ENCODE data around the gene CIZ1.
"Not testable (repeated sequence)": the region's sequence is repeated elsewhere in the genome, so short reads cannot be mapped to it uniquely, and the experiment has no call there.

CIZ1 gene, protein sequence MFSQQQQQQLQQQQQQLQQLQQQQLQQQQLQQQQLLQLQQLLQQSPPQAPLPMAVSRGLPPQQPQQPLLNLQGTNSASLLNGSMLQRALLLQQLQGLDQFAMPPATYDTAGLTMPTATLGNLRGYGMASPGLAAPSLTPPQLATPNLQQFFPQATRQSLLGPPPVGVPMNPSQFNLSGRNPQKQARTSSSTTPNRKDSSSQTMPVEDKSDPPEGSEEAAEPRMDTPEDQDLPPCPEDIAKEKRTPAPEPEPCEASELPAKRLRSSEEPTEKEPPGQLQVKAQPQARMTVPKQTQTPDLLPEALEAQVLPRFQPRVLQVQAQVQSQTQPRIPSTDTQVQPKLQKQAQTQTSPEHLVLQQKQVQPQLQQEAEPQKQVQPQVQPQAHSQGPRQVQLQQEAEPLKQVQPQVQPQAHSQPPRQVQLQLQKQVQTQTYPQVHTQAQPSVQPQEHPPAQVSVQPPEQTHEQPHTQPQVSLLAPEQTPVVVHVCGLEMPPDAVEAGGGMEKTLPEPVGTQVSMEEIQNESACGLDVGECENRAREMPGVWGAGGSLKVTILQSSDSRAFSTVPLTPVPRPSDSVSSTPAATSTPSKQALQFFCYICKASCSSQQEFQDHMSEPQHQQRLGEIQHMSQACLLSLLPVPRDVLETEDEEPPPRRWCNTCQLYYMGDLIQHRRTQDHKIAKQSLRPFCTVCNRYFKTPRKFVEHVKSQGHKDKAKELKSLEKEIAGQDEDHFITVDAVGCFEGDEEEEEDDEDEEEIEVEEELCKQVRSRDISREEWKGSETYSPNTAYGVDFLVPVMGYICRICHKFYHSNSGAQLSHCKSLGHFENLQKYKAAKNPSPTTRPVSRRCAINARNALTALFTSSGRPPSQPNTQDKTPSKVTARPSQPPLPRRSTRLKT

DNA sequence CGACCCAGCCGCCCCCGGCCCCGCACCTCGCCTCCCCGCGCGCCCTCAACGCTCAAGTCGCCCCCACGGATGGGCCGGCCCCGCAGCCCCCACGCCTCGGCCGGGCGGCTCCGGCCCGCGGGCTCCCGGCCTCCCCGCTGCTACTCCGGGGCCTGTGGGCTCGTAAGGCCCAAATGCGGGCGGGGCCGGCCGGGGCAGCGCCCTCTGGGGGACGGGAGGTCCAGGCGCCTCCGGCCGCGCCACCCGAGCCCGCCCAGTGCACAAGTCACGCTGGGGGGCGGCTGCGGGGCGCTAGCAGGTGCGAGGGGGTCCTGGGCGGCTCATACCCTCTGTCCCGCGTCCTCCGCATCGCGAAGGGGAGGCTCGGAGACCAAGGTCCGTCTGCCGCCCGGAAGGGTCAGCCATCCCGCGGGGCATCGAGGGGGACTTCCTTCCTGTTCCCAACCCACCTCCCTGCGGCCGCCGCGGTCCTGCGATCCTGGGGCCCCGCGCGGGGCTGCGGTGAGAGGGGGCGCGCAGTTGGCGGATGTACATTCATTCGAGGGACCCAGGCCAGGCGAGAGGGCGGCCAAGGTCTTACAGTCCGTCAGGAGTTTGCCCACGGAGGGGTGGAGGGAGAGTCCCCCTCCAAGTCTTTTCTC, at the start of gene CIZ1:
Gene CIZ1 (minus strand): TSS at position 167 of the 641 bp plus-strand sequence. CDS start 715 bp downstream, outside the sequence.
- FAIRE-seq = no peak

GRCh38 chr9:128233817-128234406, 42.5 kb upstream of the CIZ1 start:
- no peak for FAIRE-seq

- FAIRE-seq = no peak
Observed at GRCh38 chr9:128232528-128233428, 41.4 kb upstream of the CIZ1 start.

DNA sequence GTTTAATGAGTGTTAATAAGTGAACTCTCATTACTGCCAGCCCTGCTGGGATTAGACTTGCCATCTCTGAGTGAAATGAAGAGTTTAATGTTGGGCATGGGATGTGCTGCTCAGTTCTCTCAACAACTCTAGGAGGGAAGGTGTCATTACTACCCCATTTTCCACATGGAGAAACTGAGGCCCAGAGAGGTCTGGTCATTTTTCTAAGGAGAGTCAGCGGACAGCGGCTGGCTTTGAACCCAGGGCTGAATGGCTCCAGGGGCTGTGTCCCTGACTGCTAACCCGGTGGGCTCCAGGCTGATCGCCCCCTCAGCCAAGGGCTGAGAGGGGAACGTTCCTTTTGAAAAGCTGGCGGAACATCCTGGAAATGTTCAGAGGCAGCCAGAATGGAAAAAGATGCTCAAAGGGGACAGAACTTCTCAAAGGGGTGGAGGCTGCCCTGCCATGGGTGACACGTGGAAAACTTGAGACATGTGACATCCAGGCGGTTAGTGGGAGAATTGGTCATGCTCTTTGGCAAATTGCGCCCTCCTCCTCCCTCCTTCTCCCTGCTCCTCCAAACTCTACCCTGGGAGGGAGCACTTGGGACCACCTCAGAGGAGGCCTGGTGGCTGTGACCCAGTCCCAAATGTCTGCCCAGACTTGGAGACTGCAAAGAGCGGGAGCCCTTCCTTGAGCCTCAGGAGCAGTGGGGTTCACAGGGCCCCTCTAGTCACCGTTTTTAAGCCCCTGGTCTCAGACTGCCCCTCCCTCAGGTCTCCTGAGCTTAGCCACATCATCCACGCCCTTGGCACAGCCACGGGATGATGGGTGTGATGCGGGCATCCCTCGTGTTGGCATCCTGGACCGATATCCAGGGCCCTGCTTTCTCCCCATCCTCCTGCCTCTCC, 40.5 kb upstream of the CIZ1 start:
- no peak for FAIRE-seq

GRCh38 chr9:128230897-128231296, 39.5 kb upstream of the CIZ1 start:
- FAIRE-seq = not testable (repeated sequence)

GRCh38 chr9:128226412-128226801, 35.0 kb upstream of the CIZ1 start:
- FAIRE-seq = no peak

DNA sequence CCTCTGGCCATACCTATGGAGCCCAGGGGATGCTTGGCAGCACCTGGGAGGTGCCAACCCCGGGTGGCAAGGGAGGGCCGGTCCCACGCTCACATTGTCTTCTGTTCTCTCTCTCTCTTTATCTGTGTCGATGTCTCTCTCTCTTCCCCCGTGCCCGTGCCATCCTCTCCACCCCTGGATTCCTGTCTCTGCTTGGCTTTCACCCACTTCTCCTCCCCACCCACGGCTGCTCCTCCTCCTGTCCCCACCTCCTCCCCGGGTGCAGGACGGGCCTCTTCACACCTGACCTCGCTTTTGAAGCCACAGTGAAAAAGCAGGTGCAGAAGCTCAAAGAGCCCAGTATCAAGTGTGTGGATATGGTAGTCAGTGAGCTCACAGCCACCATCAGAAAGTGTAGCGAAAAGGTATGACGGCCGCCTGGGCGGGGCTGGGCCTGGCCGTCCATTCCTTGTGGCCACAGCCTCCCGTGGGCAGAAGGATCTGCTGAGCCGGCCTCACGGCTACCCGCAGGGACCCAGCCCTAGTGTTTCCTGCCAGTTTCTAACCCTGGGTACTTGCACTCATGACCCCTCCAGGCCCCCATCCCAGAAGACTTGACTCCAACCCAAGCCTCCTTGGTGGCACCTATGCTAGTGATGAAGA, 34.5 kb upstream of the CIZ1 start:
- FAIRE-seq = no peak

DNA sequence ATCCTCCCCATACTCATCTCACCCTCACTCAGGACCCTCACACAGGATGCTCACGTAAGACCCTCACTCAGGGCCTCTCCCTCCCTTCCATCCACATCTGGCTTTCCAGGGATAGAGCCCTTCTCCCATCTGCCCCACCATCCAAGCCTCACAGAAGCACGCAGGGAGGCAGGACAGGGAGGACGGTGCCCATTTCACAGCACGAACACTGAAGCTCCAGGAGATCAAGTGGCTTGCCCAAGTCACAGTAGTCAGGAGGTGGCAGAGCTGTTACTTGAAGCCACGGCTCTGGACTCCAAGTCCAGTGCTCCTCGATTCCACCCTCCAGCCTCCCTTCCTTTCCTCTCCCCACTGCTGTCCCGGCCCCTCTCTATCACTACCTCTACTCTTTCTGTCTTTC, 33.5 kb upstream of the CIZ1 start:
- FAIRE-seq = no peak

DNA sequence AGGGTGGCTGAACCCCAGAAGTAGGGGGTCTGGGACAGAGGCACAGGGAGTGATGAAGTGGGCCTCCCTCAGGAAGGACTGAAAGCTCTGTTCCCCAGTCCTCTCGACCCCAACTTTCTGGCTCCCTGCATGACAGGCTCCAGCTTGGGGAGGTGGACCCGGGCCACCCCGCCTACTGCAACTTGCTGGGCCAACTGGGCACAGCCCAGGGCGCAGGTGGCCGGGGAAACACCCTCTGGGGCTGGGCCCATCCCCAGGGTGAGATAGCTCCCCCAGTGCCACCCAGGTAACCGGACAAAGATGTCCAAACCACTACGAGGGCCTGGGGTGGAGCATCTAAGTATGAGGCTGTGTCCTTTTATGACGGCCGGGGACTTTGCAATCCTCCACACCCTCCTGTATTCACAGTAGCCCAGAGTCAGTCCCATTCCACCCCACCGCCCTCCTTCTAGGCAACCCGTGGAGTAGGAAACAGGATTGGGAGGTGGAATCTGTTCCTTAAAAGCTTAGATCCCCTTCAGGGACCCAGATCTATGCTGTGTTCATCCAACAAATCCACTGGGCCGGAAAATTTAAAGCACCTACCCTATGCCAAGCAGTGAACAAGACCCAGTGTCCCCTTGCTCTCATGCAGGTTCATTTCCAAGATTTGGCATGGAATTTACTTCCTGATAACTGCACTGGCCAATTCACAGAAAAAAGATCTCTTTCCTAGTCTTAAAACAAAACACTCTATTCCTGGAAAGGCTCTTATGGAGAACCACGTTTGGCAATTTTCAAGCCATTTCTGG, 31.7 kb upstream of the CIZ1 start:
- FAIRE-seq = no peak

GRCh38 chr9:128222026-128222425, 30.7 kb upstream of the CIZ1 start:
- no peak for FAIRE-seq

DNA sequence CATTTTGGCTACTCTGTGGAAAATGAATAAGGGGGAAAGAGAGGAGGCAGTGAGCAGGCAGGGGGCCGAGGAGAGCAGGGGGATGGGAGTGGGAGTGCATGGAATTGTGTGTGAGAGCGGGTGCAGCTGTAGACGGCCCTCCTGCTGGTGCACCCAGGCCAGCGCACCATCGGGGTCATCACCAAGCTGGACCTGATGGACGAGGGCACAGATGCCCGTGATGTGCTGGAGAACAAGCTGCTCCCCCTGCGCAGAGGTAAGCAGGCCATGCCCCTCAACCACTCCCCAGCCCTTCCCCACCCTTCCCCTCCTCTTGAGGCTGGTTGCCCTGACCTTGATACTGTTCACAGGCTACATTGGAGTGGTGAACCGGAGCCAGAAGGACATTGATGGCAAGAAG, 28.5 kb upstream of the CIZ1 start:
- FAIRE-seq = no peak

DNA sequence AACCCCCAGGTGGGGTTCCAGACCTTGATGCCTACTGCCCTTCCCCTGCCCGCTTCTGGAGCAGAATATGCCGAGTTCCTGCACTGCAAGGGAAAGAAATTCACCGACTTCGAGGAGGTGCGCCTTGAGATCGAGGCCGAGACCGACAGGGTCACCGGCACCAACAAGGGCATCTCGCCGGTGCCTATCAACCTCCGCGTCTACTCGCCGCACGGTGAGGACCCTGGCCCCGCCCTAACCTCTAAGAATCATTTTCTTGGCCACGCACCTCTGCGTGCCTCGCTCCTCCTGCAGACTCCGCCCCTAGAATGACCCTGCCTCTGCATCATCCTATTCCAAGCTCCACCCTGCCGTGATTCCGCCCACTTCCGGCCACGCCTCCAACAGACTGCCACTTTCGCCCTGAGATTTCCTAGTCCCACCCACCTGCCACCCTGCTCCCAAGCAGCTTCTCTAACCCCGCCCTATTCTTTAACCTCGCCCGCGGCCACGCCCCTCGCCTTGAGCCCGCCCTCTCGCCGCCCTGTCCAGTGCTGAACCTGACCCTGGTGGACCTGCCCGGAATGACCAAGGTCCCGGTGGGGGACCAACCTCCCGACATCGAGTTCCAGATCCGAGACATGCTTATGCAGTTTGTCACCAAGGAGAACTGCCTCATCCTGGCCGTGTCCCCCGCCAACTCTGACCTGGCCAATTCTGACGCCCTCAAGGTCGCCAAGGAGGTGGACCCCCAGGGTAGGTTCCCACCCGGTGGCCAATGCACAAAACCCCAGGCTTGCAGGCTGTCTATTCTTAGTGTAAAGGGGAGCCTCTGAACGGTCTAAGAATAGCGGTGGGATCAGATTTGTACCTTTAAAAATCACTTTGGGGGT, 27.4 kb upstream of the CIZ1 start:
- FAIRE-seq = no peak

GRCh38 chr9:128218172-128218517, 26.8 kb upstream of the CIZ1 start:
- no peak for FAIRE-seq

DNA sequence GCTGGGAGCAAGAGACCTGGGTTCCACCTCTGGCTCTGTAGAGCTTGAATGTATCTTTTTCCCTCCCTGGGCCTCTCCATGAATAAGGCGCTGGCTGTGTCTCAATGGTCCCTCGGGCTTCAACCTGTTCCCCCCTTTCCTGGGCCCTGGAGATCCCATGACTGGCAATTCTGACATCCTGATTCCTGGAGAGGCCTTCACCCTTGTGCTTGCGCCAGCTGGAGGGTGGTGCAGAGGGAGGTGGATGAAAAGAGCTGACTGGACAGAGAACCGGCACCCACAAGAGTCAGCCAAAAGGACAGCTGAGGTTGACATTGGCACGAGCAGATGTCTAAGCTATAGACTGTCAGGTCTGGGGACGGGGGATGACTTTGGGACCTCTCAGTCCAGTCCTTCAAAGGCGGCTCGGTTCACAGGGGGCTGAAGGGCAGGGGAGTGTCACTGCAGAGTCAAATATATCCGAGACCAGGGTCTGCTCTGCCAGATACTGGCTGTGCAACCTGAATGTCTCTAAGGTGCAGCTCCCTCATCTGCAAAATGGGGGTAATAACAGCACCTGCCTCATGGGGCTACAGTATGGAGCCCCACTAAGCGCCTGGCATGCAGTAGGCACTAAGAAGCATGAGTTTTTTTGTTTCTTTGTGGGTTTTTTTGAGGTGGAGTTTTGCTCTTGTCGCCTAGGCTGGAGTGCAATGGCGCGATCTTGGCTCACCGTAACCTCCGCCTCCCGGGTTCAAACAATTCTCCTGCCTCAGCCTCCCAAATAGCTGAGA, 25.6 kb upstream of the CIZ1 start:
- no peak for FAIRE-seq

DNA sequence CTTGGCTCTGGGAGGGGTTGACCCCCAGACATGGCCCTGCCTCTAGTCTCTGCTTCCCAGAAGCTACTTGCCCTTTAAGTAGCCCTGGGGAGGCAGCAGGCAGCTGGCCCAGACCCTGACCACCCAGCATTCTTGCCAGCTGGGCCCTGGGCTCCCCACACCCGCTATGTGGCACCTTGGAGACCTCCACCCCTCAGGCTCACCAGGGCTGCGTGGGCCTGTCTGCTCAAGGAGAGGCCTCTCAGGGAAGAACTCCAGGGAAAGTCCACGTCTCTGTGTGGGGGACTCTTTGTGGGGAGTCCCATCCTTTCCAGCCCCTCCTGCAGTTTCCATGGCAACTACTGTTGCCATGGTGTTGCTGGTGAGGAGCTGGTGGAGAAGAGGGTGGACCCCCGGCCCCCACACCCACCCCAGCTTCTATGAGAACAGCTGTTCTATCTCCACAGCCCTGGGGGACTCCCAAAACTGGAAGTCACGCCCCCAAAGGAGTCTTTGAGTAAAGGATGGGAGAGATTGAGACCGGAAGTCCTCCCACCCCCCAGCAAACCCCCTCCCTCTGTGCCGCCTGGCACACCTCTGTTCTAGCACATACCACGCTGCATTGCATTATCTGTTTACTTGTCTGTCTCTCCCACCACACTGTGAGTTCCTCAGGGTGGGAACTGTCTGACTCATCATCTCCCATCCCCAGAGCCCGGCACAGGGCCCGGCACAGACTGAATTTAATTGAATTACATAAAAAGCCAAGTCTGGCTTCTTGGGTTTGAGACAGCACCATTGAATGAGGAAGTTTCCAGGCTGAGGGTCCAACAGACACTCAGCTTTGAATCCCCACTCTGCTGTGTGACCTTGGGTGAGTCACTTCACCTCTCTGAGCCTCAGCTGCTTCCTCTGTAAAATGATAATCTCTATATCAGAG, 24.4 kb upstream of the CIZ1 start:
- no peak for FAIRE-seq

Measured in G401.6 (cell line).